Omental fat pad (tissue), 4 donors: ENCODE results near the gene CCDC63. TPM values are rescaled to one million over a fixed set of nuclear protein-coding genes. Genes with fewer than 3 reads are reported as not detected.

Source experiments
- ATAC-seq: fragments of 150-250 bp; one replicate; pipeline ENCODE4 v1.9.1; 2016; ENCODE audit warnings: mild to moderate bottlenecking, moderate library complexity; ENCODE audit not compliant: low FRiP score
- DNase-seq: peaks from one replicate; pipeline ENCODE4 v3.0.0-alpha.2; 2019; ENCODE audit warnings: low spot score
- total RNA-seq, 4 donors: library from RNA; depleted of rRNA; stranded (reverse); fragments of >200 nt; gene quantifications; one replicate each; pipeline ENCODE4 v1.1.0, GENCODE V29; 2016
- TF ChIP-seq, protein P1 (sequence below), 3 donors: fragments of 450-650 bp; IDR thresholded peaks; one replicate each; pipeline ENCODE4 v1.5.1; 2016 to 2017; ENCODE audit warnings: antibody characterized with exemption in 3 of 3, mild to moderate bottlenecking in 3 of 3, moderate library complexity in 2 of 3

The CCDC63 gene
- total RNA-seq, 4 donors from 2014 or later: not detected

DNA sequence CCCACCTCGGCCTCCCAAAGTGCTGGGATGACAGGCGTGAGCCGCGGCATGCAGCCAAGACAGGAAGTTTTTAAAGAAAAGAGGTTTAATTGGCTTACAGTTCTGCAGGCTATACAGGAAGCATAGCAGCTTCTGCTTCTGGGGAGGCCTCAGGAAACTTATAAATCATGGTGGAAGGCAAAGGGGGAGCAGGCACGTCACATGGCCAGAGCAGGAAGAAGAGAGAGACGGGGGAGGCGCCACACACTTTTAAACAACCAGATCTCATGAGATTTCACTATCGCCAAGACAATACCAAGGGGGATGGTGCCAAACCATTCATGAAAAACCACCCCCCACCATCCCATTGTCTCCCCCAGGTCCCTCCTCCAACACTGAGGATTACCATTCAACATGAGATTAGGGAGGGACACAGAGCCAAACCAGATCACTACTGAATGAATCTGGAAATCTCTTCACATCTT is 14.1 kb downstream of the CCDC63 start:
- ATAC-seq (no peak), DNase-seq (no peak)
- TF ChIP-seq, protein P1, sequence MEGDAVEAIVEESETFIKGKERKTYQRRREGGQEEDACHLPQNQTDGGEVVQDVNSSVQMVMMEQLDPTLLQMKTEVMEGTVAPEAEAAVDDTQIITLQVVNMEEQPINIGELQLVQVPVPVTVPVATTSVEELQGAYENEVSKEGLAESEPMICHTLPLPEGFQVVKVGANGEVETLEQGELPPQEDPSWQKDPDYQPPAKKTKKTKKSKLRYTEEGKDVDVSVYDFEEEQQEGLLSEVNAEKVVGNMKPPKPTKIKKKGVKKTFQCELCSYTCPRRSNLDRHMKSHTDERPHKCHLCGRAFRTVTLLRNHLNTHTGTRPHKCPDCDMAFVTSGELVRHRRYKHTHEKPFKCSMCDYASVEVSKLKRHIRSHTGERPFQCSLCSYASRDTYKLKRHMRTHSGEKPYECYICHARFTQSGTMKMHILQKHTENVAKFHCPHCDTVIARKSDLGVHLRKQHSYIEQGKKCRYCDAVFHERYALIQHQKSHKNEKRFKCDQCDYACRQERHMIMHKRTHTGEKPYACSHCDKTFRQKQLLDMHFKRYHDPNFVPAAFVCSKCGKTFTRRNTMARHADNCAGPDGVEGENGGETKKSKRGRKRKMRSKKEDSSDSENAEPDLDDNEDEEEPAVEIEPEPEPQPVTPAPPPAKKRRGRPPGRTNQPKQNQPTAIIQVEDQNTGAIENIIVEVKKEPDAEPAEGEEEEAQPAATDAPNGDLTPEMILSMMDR (IDR thresholded peaks at IDR 0.05): no peak

DNA sequence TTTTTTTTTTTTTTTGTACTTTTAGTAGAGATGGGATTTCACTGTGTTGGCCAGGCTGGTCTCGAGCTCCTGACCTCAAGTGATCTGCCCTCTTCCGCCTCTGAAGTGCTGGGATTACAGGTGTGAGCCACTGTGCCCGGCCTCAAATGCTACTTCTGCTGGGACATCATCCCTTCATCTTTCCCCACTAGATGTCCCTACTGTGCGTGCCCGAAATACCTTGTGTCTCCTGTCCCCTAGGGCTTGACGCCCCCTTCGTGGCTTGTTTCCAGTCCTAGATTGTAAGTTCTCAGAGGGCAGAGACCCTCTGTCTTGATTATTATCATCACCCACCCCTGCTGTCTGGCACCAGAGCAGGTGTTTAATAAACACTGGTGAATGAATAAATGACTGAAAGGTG is 14.9 kb downstream of the CCDC63 start:
- no peak for ATAC-seq
- TF ChIP-seq, protein P1 (IDR thresholded peaks at IDR 0.05): no peak
- DNase-seq: no peak

DNA sequence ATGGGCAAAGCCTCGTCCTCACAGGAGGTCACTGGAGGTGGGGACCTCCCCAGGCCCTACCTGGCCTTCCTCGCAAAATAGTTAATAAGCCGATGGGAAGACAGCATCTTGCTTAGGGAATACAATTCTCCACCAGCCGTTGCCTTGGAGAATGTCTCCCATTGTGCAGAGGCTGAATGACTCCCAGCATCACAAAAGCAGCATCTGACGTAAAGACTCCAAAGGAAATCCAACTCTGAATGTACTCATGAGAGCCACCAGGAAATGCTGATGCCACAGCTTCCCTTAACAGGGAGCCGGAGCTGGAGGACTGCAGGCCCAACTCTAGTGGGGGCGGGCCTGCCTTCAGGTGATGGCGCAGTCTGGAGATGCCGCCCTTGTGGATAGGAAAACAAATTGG is 15.5 kb downstream of the CCDC63 start:
- TF ChIP-seq, protein P1 (IDR thresholded peaks at IDR 0.05): no peak
- ATAC-seq (no peak), DNase-seq (no peak)

DNA sequence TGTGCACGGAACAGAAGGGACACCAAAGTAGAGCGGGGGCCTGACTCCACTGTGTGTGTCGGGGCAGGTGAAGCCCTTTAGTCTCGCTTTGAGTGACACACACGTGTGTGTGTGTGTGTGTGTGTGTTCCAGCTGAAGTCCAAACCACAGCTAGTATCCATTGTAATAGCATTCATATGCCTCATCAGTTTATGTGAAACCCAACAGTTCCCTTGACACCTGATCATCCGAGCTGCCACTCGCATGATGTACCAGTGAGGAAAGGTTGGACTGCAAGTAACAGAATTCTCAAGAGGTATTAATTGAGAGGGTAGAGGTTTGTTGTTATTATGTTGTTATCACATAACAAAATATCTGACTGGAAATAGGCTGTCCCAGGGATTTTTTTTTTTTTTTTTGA is 16.4 kb downstream of the CCDC63 start:
- no peak for ATAC-seq
- no peak for DNase-seq
- TF ChIP-seq, protein P1 (IDR thresholded peaks at IDR 0.05): no peak

DNA sequence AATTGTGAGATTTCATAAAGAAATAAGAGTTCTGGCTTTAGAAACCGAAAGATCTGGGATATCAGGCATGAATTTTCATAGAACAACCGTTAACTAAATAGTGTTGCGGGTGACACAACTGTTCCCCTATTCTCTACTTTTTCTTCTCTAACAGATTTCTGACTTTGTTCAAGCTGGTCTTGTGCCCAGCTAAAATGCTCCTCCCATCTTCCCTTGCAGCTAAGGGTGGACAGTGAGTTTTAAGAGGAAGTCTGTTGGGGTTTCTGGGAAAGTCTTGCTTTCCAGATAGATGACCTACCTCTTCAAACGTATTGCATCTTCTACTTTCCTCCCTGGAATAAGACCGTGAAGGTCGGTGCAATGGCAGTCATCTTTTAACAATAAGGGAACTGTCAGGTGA is 18.7 kb downstream of the CCDC63 start:
- DNase-seq (no peak), ATAC-seq (no peak)
- TF ChIP-seq, protein P1 (IDR thresholded peaks at IDR 0.05): no peak

DNA sequence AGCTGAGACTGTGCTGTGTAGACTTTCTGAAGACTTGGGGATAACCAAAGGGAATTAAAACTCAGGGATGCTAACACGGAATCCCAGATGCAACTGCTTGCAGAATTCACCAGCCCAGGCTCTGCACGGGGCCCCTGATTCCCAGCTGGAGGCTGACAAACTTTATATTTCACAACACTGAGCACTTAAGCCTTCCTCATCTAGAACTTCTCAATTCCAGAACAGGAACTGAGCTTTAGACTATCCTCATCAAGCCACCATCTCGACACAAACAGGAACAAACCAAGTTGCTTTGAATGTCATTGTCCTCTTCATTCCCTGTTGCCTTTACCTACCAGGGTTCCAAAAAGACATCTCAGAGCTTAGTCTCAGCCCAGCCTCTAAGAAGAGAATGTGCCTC is 22.2 kb downstream of the CCDC63 start:
- ATAC-seq (no peak), DNase-seq (no peak)
- TF ChIP-seq, protein P1 (IDR thresholded peaks at IDR 0.05): no peak

DNA sequence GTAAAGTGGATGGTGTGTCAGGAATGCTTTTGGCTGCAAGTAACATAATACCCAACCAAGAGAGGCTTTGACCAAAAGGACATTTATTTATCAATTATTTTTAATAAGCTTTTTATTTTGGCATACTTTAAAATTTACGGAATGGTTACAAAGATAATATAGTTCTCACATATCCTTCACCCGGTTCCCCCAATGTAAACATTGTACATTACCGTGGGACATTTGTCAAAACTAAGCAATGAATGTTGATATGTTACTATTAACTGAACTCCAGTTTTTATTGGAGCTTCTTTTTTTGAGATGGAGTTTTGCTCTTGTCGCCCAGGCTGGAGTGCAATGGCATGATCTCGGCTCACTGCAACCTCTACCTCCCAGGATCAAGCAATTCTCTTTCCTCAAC is 23.0 kb downstream of the CCDC63 start:
- no peak for ATAC-seq

More for the DNA sequence above, 23.0 kb downstream of the CCDC63 start:
- TF ChIP-seq, protein P1 (IDR thresholded peaks at IDR 0.05): no peak
- DNase-seq: no peak
